ENCODE results near the gene IL11RA. TPM values are rescaled to one million over a fixed set of nuclear protein-coding genes. Genes with fewer than 3 reads are reported as not detected.

The IL11RA gene
- total and polyA plus RNA-seq, 2 of the 8 experiments (the other 6 are each of a cell fraction or from before 2014, with no cell fraction given): 5.5 to 9.1 TPM

DNA sequence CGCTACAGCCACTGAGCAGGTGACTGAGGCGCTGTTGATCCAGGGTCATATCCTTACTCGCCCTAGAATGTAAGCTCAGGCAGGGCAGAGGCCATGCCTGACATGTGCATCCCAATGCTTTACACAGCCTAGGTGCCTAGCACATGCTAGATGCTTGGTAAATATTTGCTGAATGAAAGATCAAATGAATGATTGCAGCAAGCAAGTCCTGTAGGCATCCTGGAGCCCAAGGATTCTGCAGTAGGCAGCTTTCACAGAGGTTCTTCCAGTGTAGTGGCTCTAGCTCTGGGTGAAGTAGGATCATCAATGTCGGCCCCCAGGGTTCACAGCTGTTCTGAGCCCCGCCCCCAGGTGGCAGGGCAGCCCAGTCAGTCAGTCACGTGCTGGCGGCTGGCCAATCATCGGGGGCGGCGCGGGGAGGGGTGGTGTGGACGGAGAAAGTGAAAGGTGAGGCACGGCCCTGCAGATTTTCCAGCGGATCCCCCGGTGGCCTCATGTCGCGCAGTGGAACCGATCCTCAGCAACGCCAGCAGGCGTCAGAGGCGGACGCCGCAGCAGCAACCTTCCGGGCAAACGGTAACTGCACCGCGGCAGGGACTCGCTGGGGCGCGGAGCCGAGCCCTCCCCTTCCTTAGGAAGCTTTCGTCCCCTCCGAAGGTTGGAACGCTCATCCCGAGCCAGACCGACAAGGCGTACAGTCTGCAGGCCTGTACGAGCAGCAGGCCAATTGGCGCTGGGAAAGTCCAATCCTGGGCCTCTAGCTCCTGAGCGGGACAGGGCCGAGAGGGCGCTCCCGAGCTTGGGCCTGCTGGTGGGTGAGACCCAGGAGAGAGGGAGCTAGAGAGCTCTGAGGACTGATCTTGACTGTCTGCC lies 5.5 kb upstream of the IL11RA start, which contains the start of gene GALT (continued):
- TF ChIP-seq EP300 (IDR thresholded peaks at IDR 0.05; ENCODE audit: borderline replicate concordance in 1 of 2, low read depth in 2 of 2, low read length in 2 of 2) (no peak), NRF1 (IDR thresholded peaks at IDR 0.05; ENCODE audit: low read depth, low read length) (no peak), BRCA1 (IDR thresholded peaks at IDR 0.05; ENCODE audit: low read depth, low read length) (no peak), MAFK (IDR thresholded peaks at IDR 0.05; ENCODE audit: low read depth, low read length) (no peak), TAF7 (optimal IDR thresholded peaks at IDR 0.05; ENCODE audit: borderline replicate concordance, low read depth, low read length) (no peak), RNF2 (IDR thresholded peaks at IDR 0.05; ENCODE audit: borderline replicate concordance, low read depth, low read length, missing control alignments, poor library complexity, severe bottlenecking) (no peak), KDM5A (IDR thresholded peaks at IDR 0.05; ENCODE audit: low read length) (no peak), RBBP5 (IDR thresholded peaks at IDR 0.05; ENCODE audit: borderline replicate concordance, low read depth, low read length) (peak; percentile 88), BACH1 (IDR thresholded peaks at IDR 0.05; ENCODE audit: low read length) (no peak), FOSL1 (IDR thresholded peaks at IDR 0.05; ENCODE audit: insufficient read depth, low read depth, low read length) (no peak), SIX5 (IDR thresholded peaks at IDR 0.05; ENCODE audit: low read depth, low read length) (no peak), SP2 (IDR thresholded peaks at IDR 0.05; ENCODE audit: low read length) (no peak), CREB1 (IDR thresholded peaks at IDR 0.05) (no peak; the same call in 1 of the 2 replicates), TAF1 (IDR thresholded peaks at IDR 0.05; ENCODE audit: low read depth, low read length) (peak; percentile 58), CHD1 (IDR thresholded peaks at IDR 0.05; ENCODE audit: low read depth, low read length) (no peak), CBX5 (IDR thresholded peaks at IDR 0.05; ENCODE audit: low read depth, low read length) (no peak), JUN (IDR thresholded peaks at IDR 0.05; ENCODE audit: low read depth, low read length) (no peak), YY1 (IDR thresholded peaks at IDR 0.05; ENCODE audit: low read depth, low read length) (0 out of 2 replicates have a peak, but pooled peaks have one; percentile 55), SUZ12 (IDR thresholded peaks at IDR 0.05; ENCODE audit: low read length) (no peak), RXRA (IDR thresholded peaks at IDR 0.05; ENCODE audit: insufficient read depth, low read depth, low read length) (no peak), EZH2 (IDR thresholded peaks at IDR 0.05; ENCODE audit: low read depth, low read length, severe bottlenecking) (no peak), JUND (IDR thresholded peaks at IDR 0.05; ENCODE audit: low read length) (0 out of 2 replicates have a peak, but pooled peaks have one; percentile 16)
- TF ChIP-seq, protein P1, sequence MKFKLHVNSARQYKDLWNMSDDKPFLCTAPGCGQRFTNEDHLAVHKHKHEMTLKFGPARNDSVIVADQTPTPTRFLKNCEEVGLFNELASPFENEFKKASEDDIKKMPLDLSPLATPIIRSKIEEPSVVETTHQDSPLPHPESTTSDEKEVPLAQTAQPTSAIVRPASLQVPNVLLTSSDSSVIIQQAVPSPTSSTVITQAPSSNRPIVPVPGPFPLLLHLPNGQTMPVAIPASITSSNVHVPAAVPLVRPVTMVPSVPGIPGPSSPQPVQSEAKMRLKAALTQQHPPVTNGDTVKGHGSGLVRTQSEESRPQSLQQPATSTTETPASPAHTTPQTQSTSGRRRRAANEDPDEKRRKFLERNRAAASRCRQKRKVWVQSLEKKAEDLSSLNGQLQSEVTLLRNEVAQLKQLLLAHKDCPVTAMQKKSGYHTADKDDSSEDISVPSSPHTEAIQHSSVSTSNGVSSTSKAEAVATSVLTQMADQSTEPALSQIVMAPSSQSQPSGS (IDR thresholded peaks at IDR 0.05; ENCODE audit: low read length): no peak

Data from H1 (cell line).